ENCODE measurements around the gene SYNRG. TPM values are rescaled to one million over a fixed set of nuclear protein-coding genes. Genes with fewer than 3 reads are reported as not detected.

Gene SYNRG
- total and polyA plus RNA-seq, 2 donors (not counting 3 experiments of a cell fraction or from before 2014, with no cell fraction given) = 15.3 to 42.2 TPM

DNA sequence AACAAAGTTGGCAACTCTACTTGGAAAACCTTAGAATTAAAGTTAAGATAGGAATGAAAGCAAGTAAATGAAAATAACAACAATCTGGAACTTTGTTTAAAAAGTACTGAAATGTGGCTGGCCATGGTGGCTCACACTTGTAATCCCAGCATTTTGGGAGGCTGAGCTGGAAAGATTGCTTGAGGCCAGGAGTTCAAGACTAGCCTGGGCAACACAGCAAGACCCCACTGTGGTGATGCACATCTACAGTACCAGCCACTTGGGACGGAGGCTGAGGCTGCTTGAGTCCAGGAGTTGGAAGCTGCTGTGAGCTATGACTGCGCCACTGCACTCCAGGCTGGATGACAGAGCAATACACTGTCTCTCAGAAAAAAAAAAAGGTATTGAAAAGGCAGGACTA is 51.7 kb downstream of the SYNRG start:
- no peak for DNase-seq (ENCODE audit: low read depth, low spot score)
- no TSS peak for BruUV-seq (replicated peaks)
- H3K9ac ChIP-seq (replicated peaks; ENCODE audit: extremely low read depth, insufficient read depth, low read length) = no peak overlapping the region
- TF ChIP-seq, protein P1, sequence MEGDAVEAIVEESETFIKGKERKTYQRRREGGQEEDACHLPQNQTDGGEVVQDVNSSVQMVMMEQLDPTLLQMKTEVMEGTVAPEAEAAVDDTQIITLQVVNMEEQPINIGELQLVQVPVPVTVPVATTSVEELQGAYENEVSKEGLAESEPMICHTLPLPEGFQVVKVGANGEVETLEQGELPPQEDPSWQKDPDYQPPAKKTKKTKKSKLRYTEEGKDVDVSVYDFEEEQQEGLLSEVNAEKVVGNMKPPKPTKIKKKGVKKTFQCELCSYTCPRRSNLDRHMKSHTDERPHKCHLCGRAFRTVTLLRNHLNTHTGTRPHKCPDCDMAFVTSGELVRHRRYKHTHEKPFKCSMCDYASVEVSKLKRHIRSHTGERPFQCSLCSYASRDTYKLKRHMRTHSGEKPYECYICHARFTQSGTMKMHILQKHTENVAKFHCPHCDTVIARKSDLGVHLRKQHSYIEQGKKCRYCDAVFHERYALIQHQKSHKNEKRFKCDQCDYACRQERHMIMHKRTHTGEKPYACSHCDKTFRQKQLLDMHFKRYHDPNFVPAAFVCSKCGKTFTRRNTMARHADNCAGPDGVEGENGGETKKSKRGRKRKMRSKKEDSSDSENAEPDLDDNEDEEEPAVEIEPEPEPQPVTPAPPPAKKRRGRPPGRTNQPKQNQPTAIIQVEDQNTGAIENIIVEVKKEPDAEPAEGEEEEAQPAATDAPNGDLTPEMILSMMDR (IDR thresholded peaks at IDR 0.05; ENCODE audit: extremely low read depth in 1 of 2, insufficient read depth in 1 of 2, low read depth in 1 of 2, low read length in 2 of 2) = no peak
- H3K36me3 ChIP-seq (ENCODE audit: control insufficient read depth in 2 of 2, extremely low read depth in 1 of 2, insufficient read depth in 2 of 2, low read length in 2 of 2) = peaks cover 14 to 16% of the 10 kb centered on the region in 2 experiments
- no peaks in the 10 kb centered on the region for H3K27me3 ChIP-seq (ENCODE audit: control insufficient read depth in 2 of 2, insufficient read depth in 2 of 2, low read length in 2 of 2)
- POLR2A ChIA-PET = no interaction called here
- CTCF ChIA-PET = interaction anchor here (0.7 kb wide), 1 partner anchor 12 kb away, joined by 4 read pairs; no protein-coding TSS in a partner anchor
- H3K9me1 ChIP-seq (replicated peaks; ENCODE audit: control insufficient read depth, extremely low read depth, insufficient read depth, low read length) = no peaks in the 10 kb centered on the region
- dilution Hi-C loops (cut with MboI; ENCODE audit: extremely low pct_ligation_motif_present, low sequenced_read_pairs) = no loop called here
- no peak overlapping the region for H2AFZ ChIP-seq (ENCODE audit: low read depth, low read length)
- no peaks in the 10 kb centered on the region for H3K4me1 ChIP-seq (ENCODE audit: control insufficient read depth, extremely low read depth, insufficient read depth, low read length)
- no peak overlapping the region for H3K4me3 ChIP-seq (replicated peaks in 1 of 3; ENCODE audit: insufficient read depth in 1 of 3, low read depth in 1 of 3, low read length in 3 of 3)
- H3K79me2 ChIP-seq (ENCODE audit: control insufficient read depth, insufficient read depth, low read length) = no peaks in the 10 kb centered on the region
- intact Hi-C loops (cut with micrococcal nuclease) = no loop called here
- no peak overlapping the region for H3K4me2 ChIP-seq (ENCODE audit: insufficient read depth, low read length)
- H4K20me1 ChIP-seq (replicated peaks; ENCODE audit: control insufficient read depth, extremely low read depth, insufficient read depth, low read length) = no peaks in the 10 kb centered on the region
- no peak for FAIRE-seq
- H3K27ac ChIP-seq (ENCODE audit: insufficient read depth, low read depth, low read length) = no peak overlapping the region
- H3K9me3 ChIP-seq (replicated peaks; ENCODE audit: control insufficient read depth, insufficient read depth, low read length) = no peaks in the 10 kb centered on the region

DNA sequence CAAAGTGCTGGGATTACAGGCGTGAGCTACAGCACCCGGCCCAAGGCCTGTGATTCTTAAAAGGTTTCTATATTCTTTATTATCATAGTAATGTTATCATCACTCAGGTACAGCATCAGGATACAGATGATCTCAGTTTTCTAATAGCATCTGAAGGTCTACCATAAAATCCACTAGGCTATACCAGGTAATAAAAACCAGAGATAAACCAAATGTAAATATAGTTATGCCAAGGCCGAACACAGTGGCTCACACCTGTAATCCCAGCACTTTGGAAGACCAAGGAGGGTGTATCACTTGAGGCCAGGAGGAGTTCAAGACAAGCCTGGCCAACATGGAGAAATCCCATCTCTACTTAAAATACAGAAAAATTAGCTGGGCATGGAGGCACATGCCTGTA is 53.8 kb downstream of the SYNRG start:
- no peak for FAIRE-seq
- Histone ChIP-seq H3K36me3 (ENCODE audit: control insufficient read depth in 2 of 2, extremely low read depth in 1 of 2, insufficient read depth in 2 of 2, low read length in 2 of 2) (peaks cover 14 to 16% of the 10 kb centered on the region in 2 experiments), H3K4me1 (ENCODE audit: control insufficient read depth, extremely low read depth, insufficient read depth, low read length) (no peaks in the 10 kb centered on the region), H3K9ac (replicated peaks; ENCODE audit: extremely low read depth, insufficient read depth, low read length) (no peak overlapping the region), H3K79me2 (ENCODE audit: control insufficient read depth, insufficient read depth, low read length) (peaks cover 6% of the 10 kb centered on the region), H3K9me1 (replicated peaks; ENCODE audit: control insufficient read depth, extremely low read depth, insufficient read depth, low read length) (no peaks in the 10 kb centered on the region), H3K27me3 (ENCODE audit: control insufficient read depth in 2 of 2, insufficient read depth in 2 of 2, low read length in 2 of 2) (no peaks in the 10 kb centered on the region), H3K9me3 (replicated peaks; ENCODE audit: control insufficient read depth, insufficient read depth, low read length) (no peaks in the 10 kb centered on the region), H2AFZ (ENCODE audit: low read depth, low read length) (no peak overlapping the region), H3K4me3 (replicated peaks in 1 of 3; ENCODE audit: insufficient read depth in 1 of 3, low read depth in 1 of 3, low read length in 3 of 3) (no peak overlapping the region), H3K4me2 (ENCODE audit: insufficient read depth, low read length) (no peak overlapping the region), H3K27ac (ENCODE audit: insufficient read depth, low read depth, low read length) (no peak overlapping the region), H4K20me1 (replicated peaks; ENCODE audit: control insufficient read depth, extremely low read depth, insufficient read depth, low read length) (no peaks in the 10 kb centered on the region)
- TF ChIP-seq, protein P1 (IDR thresholded peaks at IDR 0.05; ENCODE audit: extremely low read depth in 1 of 2, insufficient read depth in 1 of 2, low read depth in 1 of 2, low read length in 2 of 2) = no peak
- TF ChIP-seq, protein P2, sequence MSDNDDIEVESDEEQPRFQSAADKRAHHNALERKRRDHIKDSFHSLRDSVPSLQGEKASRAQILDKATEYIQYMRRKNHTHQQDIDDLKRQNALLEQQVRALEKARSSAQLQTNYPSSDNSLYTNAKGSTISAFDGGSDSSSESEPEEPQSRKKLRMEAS (IDR thresholded peaks at IDR 0.05; ENCODE audit: insufficient read depth, insufficient read length) = no peak
- no peak for TF ChIP-seq EZH2 (IDR thresholded peaks at IDR 0.05; ENCODE audit: borderline replicate concordance, low read depth, low read length, severe bottlenecking)
- no peak for TF ChIP-seq POLR2AphosphoS5 (IDR thresholded peaks at IDR 0.05; ENCODE audit: insufficient read depth, low read depth, low read length)
- TF ChIP-seq MYC (IDR thresholded peaks at IDR 0.05; ENCODE audit: low read depth, low read length) = no peak
- TF ChIP-seq GATA2 (IDR thresholded peaks at IDR 0.05; ENCODE audit: insufficient read depth, insufficient read length, low read depth, low read length) = no peak
- no peak for TF ChIP-seq JUN (IDR thresholded peaks at IDR 0.05; ENCODE audit: borderline replicate concordance, insufficient read depth, insufficient read length, low read depth)
- no peak for TF ChIP-seq FOS (IDR thresholded peaks at IDR 0.05; ENCODE audit: borderline replicate concordance, insufficient read depth, low read length)
- TF ChIP-seq POLR2A (IDR thresholded peaks at IDR 0.05; ENCODE audit: low read depth, low read length) = no peak
- no peak for DNase-seq (ENCODE audit: low read depth, low spot score)
- CTCF ChIA-PET = interaction anchor here (0.6 to 1.5 kb wide), 3 partner anchors 10 to 194 kb away, joined by 3 to 4 read pairs (median 4); no protein-coding TSS in a partner anchor
- no TSS peak for BruUV-seq (replicated peaks)
- intact Hi-C loops (cut with micrococcal nuclease) = loop anchor here (2.0 kb wide), 1 partner anchor 29 kb away; no protein-coding TSS in a partner anchor
- POLR2A ChIA-PET = no interaction called here
- dilution Hi-C loops (cut with MboI; ENCODE audit: extremely low pct_ligation_motif_present, low sequenced_read_pairs) = no loop called here

Measured in endothelial cell of umbilical vein (primary cell).